SK-N-SH (cell line): ENCODE data around the gene TMEM132E. TPM values are rescaled to one million over a fixed set of nuclear protein-coding genes. Genes with fewer than 3 reads are reported as not detected.

ENCODE experiments used
- CTCF ChIA-PET: fragments of 300-600, 350-600 bp; formaldehyde crosslinking; extraction: SDS; loops from one replicate; lab custom pipeline; 2021; lab: Yijun Ruan, JAX
- POLR2A ChIA-PET: fragments of 350-600 bp; sonication (Branson Sonifier 250); formaldehyde crosslinking; extraction: SDS; loops from one replicate; lab custom pipeline; 2020; ENCODE audit warnings: antibody characterized with exemption, inconsistent platforms; lab: Yijun Ruan, JAX
- DNase-seq: peaks from one replicate; pipeline ENCODE4 v3.0.0; 2012
- H2AFZ ChIP-seq: fragments of 200-600 bp; sonication (generic); 2 replicates; pipeline ENCODE4 v1.8.1; 2016; ENCODE audit warnings: antibody characterized with exemption, mild to moderate bottlenecking, low read depth
- H3F3A ChIP-seq: fragments of 200-600 bp; sonication (generic); replicated peaks from 2 replicates; pipeline ENCODE3; 2016; ENCODE audit warnings: antibody characterized with exemption, mild to moderate bottlenecking; ENCODE audit not compliant: insufficient read depth
- H3K27ac ChIP-seq, 2 experiments: fragments of 200-500 bp in 1 of 2; fragments of 200-600 bp in 1 of 2; sonication (Bioruptor generic) in 1 of 2; sonication (generic), shearing (Covaris generic) in 1 of 2; 2 replicates each; pipeline versions ENCODE4 v1.5.1 to v1.6.1; 2014 to 2016; ENCODE audit warnings: low read depth in 2 of 2, inconsistent platforms in 1 of 2, low read length in 1 of 2, mild to moderate bottlenecking in 1 of 2, mixed read lengths in 1 of 2
- H3K27me3 ChIP-seq: fragments of 200-600 bp; sonication (generic), shearing (Covaris generic); 2 replicates; pipeline ENCODE4 v1.6.1; 2016; ENCODE audit warnings: mixed run types; ENCODE audit not compliant: insufficient read depth
- H3K36me3 ChIP-seq, 2 experiments: fragments of 200-500 bp in 1 of 2; fragments of 200-600 bp in 1 of 2; sonication (Bioruptor generic) in 1 of 2; sonication (generic) in 1 of 2; replicated peaks in 1 of 2; 2 replicates each; pipeline versions ENCODE3 to v1.5.1; 2014 to 2016; ENCODE audit warnings: low read length in 1 of 2, mild to moderate bottlenecking in 1 of 2; ENCODE audit not compliant: insufficient read depth in 2 of 2, control insufficient read depth in 1 of 2
- H3K4me1 ChIP-seq, 2 experiments: fragments of 200-500 bp in 1 of 2; fragments of 200-600 bp in 1 of 2; sonication (Bioruptor generic) in 1 of 2; sonication (generic), shearing (Covaris generic) in 1 of 2; 2 replicates each; pipeline versions ENCODE4 v1.5.1 to v1.6.1; 2014 to 2016; ENCODE audit warnings: low read depth in 1 of 2, low read length in 1 of 2, mixed run types in 1 of 2; ENCODE audit not compliant: insufficient read depth in 2 of 2, control insufficient read depth in 1 of 2
- H3K4me2 ChIP-seq: fragments of 200-600 bp; sonication (generic), shearing (Covaris generic); 2 replicates; pipeline ENCODE4 v1.6.1; 2017; ENCODE audit warnings: mixed run types
- H3K4me3 ChIP-seq, 2 experiments: fragments of 200-500 bp in 1 of 2; fragments of 200-600 bp in 1 of 2; sonication (Bioruptor generic) in 1 of 2; sonication (generic), shearing (Covaris generic) in 1 of 2; 2 replicates each; pipeline versions ENCODE4 v1.5.1 to v1.8.1; 2014 to 2016; ENCODE audit warnings: low read depth in 2 of 2, inconsistent platforms in 1 of 2, low read length in 1 of 2, mild to moderate bottlenecking in 1 of 2, mixed read lengths in 1 of 2, moderate library complexity in 1 of 2
- H3K79me2 ChIP-seq: fragments of 200-600 bp; sonication (generic); 2 replicates; pipeline ENCODE4 v1.8.1; 2017; ENCODE audit warnings: mild to moderate bottlenecking; ENCODE audit not compliant: insufficient read depth
- H3K9ac ChIP-seq: fragments of 200-600 bp; sonication (generic); 2 replicates; pipeline ENCODE4 v1.6.1; 2017; ENCODE audit warnings: mixed run types
- H3K9me2 ChIP-seq: fragments of 200-600 bp; sonication (generic); 2 replicates; pipeline ENCODE4 v1.6.1; 2017; ENCODE audit warnings: mixed run types
- H3K9me3 ChIP-seq: fragments of 200-600 bp; sonication (generic); 2 replicates; pipeline ENCODE4 v1.6.1; 2017; ENCODE audit warnings: mixed run types, mild to moderate bottlenecking, moderate library complexity
- H4K20me1 ChIP-seq: fragments of 200-600 bp; sonication (generic); 2 replicates; pipeline ENCODE4 v1.6.1; 2017; ENCODE audit warnings: mild to moderate bottlenecking, mixed run types; ENCODE audit not compliant: insufficient read depth
- CHD2 ChIP-seq: fragments of 150-350 bp; IDR thresholded peaks from 2 replicates; pipeline ENCODE4 v1.6.1; 2018; ENCODE audit warnings: low read length; ENCODE audit not compliant: partially characterized antibody
- EZH2phosphoT487 ChIP-seq: fragments of 200-600 bp; sonication (generic); IDR thresholded peaks from 2 replicates; pipeline ENCODE4 v1.6.1; 2017; ENCODE audit warnings: low read depth, mixed run types, mild to moderate bottlenecking, antibody characterized with exemption, moderate library complexity, borderline replicate concordance
- FOXJ3 ChIP-seq: sonication (generic); formaldehyde crosslinking; IDR thresholded peaks from 2 replicates; pipeline ENCODE4 v1.5.1; 2020; ENCODE audit warnings: mild to moderate bottlenecking, missing genetic modification reagents
- GABPA ChIP-seq: IDR thresholded peaks from 2 replicates; pipeline ENCODE4 v1.4.0; 2012; ENCODE audit warnings: low read depth, mild to moderate bottlenecking
- GATA2 ChIP-seq: sonication (generic); formaldehyde crosslinking; IDR thresholded peaks from 2 replicates; pipeline ENCODE4 v1.5.0; 2020; ENCODE audit warnings: mild to moderate bottlenecking, missing genetic modification reagents
- MEF2A ChIP-seq: IDR thresholded peaks from 2 replicates; pipeline ENCODE4 v1.4.0; 2012; ENCODE audit warnings: low read depth, borderline replicate concordance
- POLR2AphosphoS5 ChIP-seq: IDR thresholded peaks from 2 replicates; pipeline ENCODE4 v1.6.1; 2012; ENCODE audit warnings: low read depth, low read length
- RCOR1 ChIP-seq: fragments of 150-350 bp; IDR thresholded peaks from 2 replicates; pipeline ENCODE4 v1.6.1; 2017; ENCODE audit warnings: antibody characterized with exemption, low read length
- REST ChIP-seq: IDR thresholded peaks from 2 replicates; pipeline ENCODE4 v1.6.1; 2012; ENCODE audit warnings: mild to moderate bottlenecking, low read depth, low read length, moderate library complexity
- RFX5 ChIP-seq: IDR thresholded peaks from 2 replicates; pipeline ENCODE4 v1.6.1; 2012; ENCODE audit warnings: mild to moderate bottlenecking, improper control_type of control experiment, low read length
- SIN3A ChIP-seq: IDR thresholded peaks from 2 replicates; pipeline ENCODE4 v1.6.1; 2012; ENCODE audit warnings: low read depth, mild to moderate bottlenecking, low read length, moderate library complexity, borderline replicate concordance
- SMC3 ChIP-seq: IDR thresholded peaks from 2 replicates; pipeline ENCODE4 v1.6.1; 2012; ENCODE audit warnings: low read depth, low read length, improper control_type of control experiment
- TCF12 ChIP-seq: IDR thresholded peaks from 2 replicates; pipeline ENCODE4 v1.4.0; 2012
- whole genome bisulfite sequencing: methylation state at CpG from one replicate; pipeline ENCODE4 v1.1.6; 2017; ENCODE audit warnings: low lambda C conversion rate; 5-methylcytosine and 5-hydroxymethylcytosine counted together
- polyA plus RNA-seq, 3 experiments: library from polyadenylated mRNA; depleted of rRNA; stranded (reverse); fragments of >200 nt; gene quantifications; 2 replicates each; pipeline ENCODE4 v1.2.3, GENCODE V29; 2012
- TF ChIP-seq, protein P1 (sequence below): IDR thresholded peaks from 2 replicates; pipeline ENCODE4; 2012
- TF ChIP-seq, protein P2 (sequence below): IDR thresholded peaks from 2 replicates; pipeline ENCODE4 v1.4.0; 2012; ENCODE audit warnings: low read depth, borderline replicate concordance

TMEM132E gene
- polyA plus RNA-seq, 1 of the 3 experiments (the other 2 are of a cell fraction): not detected

GRCh38 chr17:34584805-34585416 is 5.5 kb downstream of the TMEM132E start (continued):
- TF ChIP-seq RCOR1 (peak; percentile 72; the same call in 1 of the 2 replicates), TCF12 (no peak), GABPA (no peak), EZH2phosphoT487 (no peak), FOXJ3 (no peak), GATA2 (CRISPR knock-in tag) (peak; percentile 19; the same call in 1 of the 2 replicates)
- TF ChIP-seq, protein P1, sequence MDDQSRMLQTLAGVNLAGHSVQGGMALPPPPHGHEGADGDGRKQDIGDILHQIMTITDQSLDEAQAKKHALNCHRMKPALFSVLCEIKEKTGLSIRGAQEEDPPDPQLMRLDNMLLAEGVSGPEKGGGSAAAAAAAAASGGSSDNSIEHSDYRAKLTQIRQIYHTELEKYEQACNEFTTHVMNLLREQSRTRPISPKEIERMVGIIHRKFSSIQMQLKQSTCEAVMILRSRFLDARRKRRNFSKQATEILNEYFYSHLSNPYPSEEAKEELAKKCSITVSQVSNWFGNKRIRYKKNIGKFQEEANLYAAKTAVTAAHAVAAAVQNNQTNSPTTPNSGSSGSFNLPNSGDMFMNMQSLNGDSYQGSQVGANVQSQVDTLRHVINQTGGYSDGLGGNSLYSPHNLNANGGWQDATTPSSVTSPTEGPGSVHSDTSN: no peak

DNA sequence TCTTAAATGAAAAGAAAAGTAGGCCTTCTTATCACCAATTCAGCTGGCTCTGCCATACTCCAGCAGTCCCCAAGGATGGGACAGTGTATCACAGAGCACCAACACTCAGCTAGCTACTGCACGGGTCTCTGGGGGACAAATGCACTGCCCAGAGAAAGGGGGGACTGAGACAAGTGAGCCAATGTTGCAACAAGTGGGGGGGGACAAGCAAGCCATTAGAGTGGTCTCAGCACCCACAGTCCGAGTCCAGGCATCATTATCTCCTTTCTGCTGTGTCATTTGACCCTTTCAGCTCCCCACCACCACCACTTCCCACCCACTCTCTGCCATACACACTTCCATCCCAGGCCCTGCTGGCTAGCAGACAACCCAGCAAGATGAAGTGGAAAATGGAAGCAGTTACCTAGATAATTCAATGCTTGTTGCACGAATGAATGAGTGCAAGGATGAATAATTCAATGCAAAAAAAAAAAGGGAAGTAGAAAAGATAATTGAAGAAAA is 7.0 kb downstream of the TMEM132E start:
- H3K4me2 ChIP-seq: no peak overlapping the region
- no peaks in the 10 kb centered on the region; a peak in 1 of 4 replicates for H3K4me1 ChIP-seq
- 12% methylated on average over 3 of the region's 3 CpGs for WGBS
- H3K9me3 ChIP-seq: no peaks in the 10 kb centered on the region
- no peaks in the 10 kb centered on the region for H3K36me3 ChIP-seq
- ChIA-PET CTCF (interaction anchor here (1.2 to 4.5 kb wide), 5 partner anchors 11 to 307 kb away, joined by 3 to 41 read pairs (median 7); no protein-coding TSS in a partner anchor), POLR2A (no interaction called here)
- DNase-seq: no peak
- no peaks in the 10 kb centered on the region for H3K9me2 ChIP-seq
- H3F3A ChIP-seq: no peaks in the 10 kb centered on the region
- H3K9ac ChIP-seq: no peak overlapping the region
- H2AFZ ChIP-seq: no peak overlapping the region
- TF ChIP-seq RFX5 (no peak), SMC3 (no peak)
- H3K4me3 ChIP-seq: no peak overlapping the region
- H4K20me1 ChIP-seq: no peaks in the 10 kb centered on the region
- H3K79me2 ChIP-seq: no peaks in the 10 kb centered on the region
- peaks cover 57% of the 10 kb centered on the region for H3K27me3 ChIP-seq
- H3K27ac ChIP-seq: no peak overlapping the region

DNA sequence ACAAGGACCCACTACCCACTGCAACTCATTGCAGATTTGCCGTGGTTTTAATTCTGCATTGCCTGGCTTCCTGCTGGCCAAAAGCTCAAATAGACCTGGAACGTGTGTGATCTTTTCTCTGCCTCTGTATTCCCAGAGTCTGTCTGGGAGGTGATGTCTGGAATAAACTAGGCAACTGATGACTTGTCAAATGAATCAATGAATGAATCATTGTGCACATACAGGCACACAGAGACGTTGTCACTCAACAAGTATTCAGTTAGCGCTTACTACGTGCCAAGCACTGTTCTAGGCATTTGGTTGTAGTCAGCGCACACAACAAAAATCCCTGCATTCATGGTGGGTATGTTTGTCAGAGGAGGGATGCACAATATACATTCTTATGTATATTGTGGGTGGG is 8.9 kb downstream of the TMEM132E start:
- TF ChIP-seq REST: no peak
- no peak for TF ChIP-seq POLR2AphosphoS5
- TF ChIP-seq SIN3A: no peak
- TF ChIP-seq EZH2phosphoT487: no peak
- TF ChIP-seq MEF2A: no peak
- no peak for TF ChIP-seq CHD2
- TF ChIP-seq, protein P2, sequence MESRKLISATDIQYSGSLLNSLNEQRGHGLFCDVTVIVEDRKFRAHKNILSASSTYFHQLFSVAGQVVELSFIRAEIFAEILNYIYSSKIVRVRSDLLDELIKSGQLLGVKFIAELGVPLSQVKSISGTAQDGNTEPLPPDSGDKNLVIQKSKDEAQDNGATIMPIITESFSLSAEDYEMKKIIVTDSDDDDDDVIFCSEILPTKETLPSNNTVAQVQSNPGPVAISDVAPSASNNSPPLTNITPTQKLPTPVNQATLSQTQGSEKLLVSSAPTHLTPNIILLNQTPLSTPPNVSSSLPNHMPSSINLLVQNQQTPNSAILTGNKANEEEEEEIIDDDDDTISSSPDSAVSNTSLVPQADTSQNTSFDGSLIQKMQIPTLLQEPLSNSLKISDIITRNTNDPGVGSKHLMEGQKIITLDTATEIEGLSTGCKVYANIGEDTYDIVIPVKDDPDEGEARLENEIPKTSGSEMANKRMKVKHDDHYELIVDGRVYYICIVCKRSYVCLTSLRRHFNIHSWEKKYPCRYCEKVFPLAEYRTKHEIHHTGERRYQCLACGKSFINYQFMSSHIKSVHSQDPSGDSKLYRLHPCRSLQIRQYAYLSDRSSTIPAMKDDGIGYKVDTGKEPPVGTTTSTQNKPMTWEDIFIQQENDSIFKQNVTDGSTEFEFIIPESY: no peak
- TF ChIP-seq, protein P1: no peak
- TF ChIP-seq RFX5: no peak
- no peaks in the 10 kb centered on the region for H3K9me3 ChIP-seq
- H3K36me3 ChIP-seq: no peaks in the 10 kb centered on the region
- no peaks in the 10 kb centered on the region for H3F3A ChIP-seq
- H3K9me2 ChIP-seq: no peaks in the 10 kb centered on the region
- no peaks in the 10 kb centered on the region for H3K79me2 ChIP-seq
- H3K9ac ChIP-seq: no peak overlapping the region
- peaks cover 38% of the 10 kb centered on the region for H3K27me3 ChIP-seq
- H3K27ac ChIP-seq: no peak overlapping the region
- POLR2A ChIA-PET: no interaction called here
- H2AFZ ChIP-seq: no peak overlapping the region
- DNase-seq: no peak
- WGBS: 48% methylated on average over 6 of the region's 6 CpGs
- CTCF ChIA-PET: interaction anchor here (0.5 to 2.1 kb wide), 3 partner anchors 50 to 304 kb away, joined by 3 to 15 read pairs (median 3); no protein-coding TSS in a partner anchor
- H4K20me1 ChIP-seq: no peaks in the 10 kb centered on the region
- no peaks in the 10 kb centered on the region; a peak in 1 of 4 replicates for H3K4me1 ChIP-seq
- no peak overlapping the region for H3K4me3 ChIP-seq
- H3K4me2 ChIP-seq: no peak overlapping the region
